Measurements from ENCODE around the gene RUNX2. TPM values are rescaled to one million over a fixed set of nuclear protein-coding genes. Genes with fewer than 3 reads are reported as not detected.

The RUNX2 gene
- polyA plus RNA-seq, 1 of the 3 experiments (the other 2 are of a cell fraction), result 4.4 TPM

GRCh38 chr6:45320349-45320748 lies 7.8 kb upstream of the RUNX2 start:
- Histone ChIP-seq H3K4me1 (ENCODE audit: control insufficient read depth in 1 of 2, insufficient read depth in 2 of 2, low read depth in 1 of 2, low read length in 1 of 2) (peaks cover 0 to 3% of the 10 kb centered on the region in 2 experiments; a peak in 2 of 4 replicates), H3K27ac (ENCODE audit: low read depth in 2 of 2, low read length in 1 of 2) (no peak overlapping the region), H4K20me1 (ENCODE audit: insufficient read depth) (no peaks in the 10 kb centered on the region), H2AFZ (ENCODE audit: low read depth) (no peak overlapping the region), H3K27me3 (ENCODE audit: insufficient read depth) (no peaks in the 10 kb centered on the region), H3K36me3 (replicated peaks in 1 of 2; ENCODE audit: control insufficient read depth in 1 of 2, insufficient read depth in 2 of 2, low read length in 1 of 2) (no peaks in the 10 kb centered on the region), H3K79me2 (ENCODE audit: insufficient read depth) (no peaks in the 10 kb centered on the region), H3K4me2 (no peak overlapping the region), H3K4me3 (ENCODE audit: low read depth in 2 of 2, low read length in 1 of 2) (no peak overlapping the region), H3K9me3 (no peaks in the 10 kb centered on the region), H3K9me2 (no peaks in the 10 kb centered on the region), H3K9ac (no peak overlapping the region), H3F3A (replicated peaks; ENCODE audit: insufficient read depth) (no peaks in the 10 kb centered on the region)
- TF ChIP-seq ELF1 (IDR thresholded peaks at IDR 0.05) (no peak), POLR2AphosphoS5 (IDR thresholded peaks at IDR 0.05; ENCODE audit: low read depth, low read length) (no peak), RXRA (IDR thresholded peaks at IDR 0.05; ENCODE audit: borderline replicate concordance, low read depth) (no peak), CTCF (IDR thresholded peaks at IDR 0.05) (no peak), RCOR1 (IDR thresholded peaks at IDR 0.05; ENCODE audit: low read length) (no peak), PBX3 (IDR thresholded peaks at IDR 0.05) (no peak), USF2 (IDR thresholded peaks at IDR 0.05; ENCODE audit: borderline replicate concordance, low read depth, low read length) (no peak), MXI1 (IDR thresholded peaks at IDR 0.05; ENCODE audit: low read depth, low read length) (no peak), MEF2A (IDR thresholded peaks at IDR 0.05; ENCODE audit: borderline replicate concordance, low read depth) (no peak), USF1 (IDR thresholded peaks at IDR 0.05; ENCODE audit: borderline replicate concordance, low read depth) (no peak), EZH2phosphoT487 (IDR thresholded peaks at IDR 0.05; ENCODE audit: borderline replicate concordance, low read depth) (no peak)
- WGBS (ENCODE audit: low lambda C conversion rate), result 93% methylated on average over 4 of the region's 4 CpGs
- CTCF ChIA-PET, result interaction anchor here (1.5 kb wide), 1 partner anchor 29 kb away, joined by 4 read pairs; no protein-coding TSS in a partner anchor
- no peak for DNase-seq
- POLR2A ChIA-PET, result no interaction called here

GRCh38 chr6:45323656-45324224 lies 4.4 kb upstream of the RUNX2 start:
- ChIA-PET POLR2A (no interaction called here), CTCF (no interaction called here)

More at GRCh38 chr6:45323656-45324224, 4.4 kb upstream of the RUNX2 start:
- Histone ChIP-seq H3K27me3 (ENCODE audit: insufficient read depth) (no peaks in the 10 kb centered on the region), H3K27ac (ENCODE audit: low read depth in 2 of 2, low read length in 1 of 2) (no peak overlapping the region), H3K9ac (no peak overlapping the region), H3K4me3 (ENCODE audit: low read depth in 2 of 2, low read length in 1 of 2) (no peak overlapping the region), H3K9me3 (no peaks in the 10 kb centered on the region), H3K79me2 (ENCODE audit: insufficient read depth) (no peaks in the 10 kb centered on the region), H3K4me1 (ENCODE audit: control insufficient read depth in 1 of 2, insufficient read depth in 2 of 2, low read depth in 1 of 2, low read length in 1 of 2) (peaks cover 0 to 7% of the 10 kb centered on the region in 2 experiments; a peak in 2 of 4 replicates), H4K20me1 (ENCODE audit: insufficient read depth) (no peaks in the 10 kb centered on the region), H3K4me2 (no peak overlapping the region), H3K9me2 (no peaks in the 10 kb centered on the region), H3K36me3 (replicated peaks in 1 of 2; ENCODE audit: control insufficient read depth in 1 of 2, insufficient read depth in 2 of 2, low read length in 1 of 2) (no peaks in the 10 kb centered on the region), H3F3A (replicated peaks; ENCODE audit: insufficient read depth) (peaks cover 8% of the 10 kb centered on the region), H2AFZ (ENCODE audit: low read depth) (no peak overlapping the region)
- WGBS (ENCODE audit: low lambda C conversion rate), result 92% methylated on average over 3 of the region's 3 CpGs
- TF ChIP-seq EP300 (IDR thresholded peaks at IDR 0.05; ENCODE audit: borderline replicate concordance in 1 of 2, low read depth in 1 of 2, low read length in 1 of 2), result no peak
- no peak for TF ChIP-seq MEF2A (IDR thresholded peaks at IDR 0.05; ENCODE audit: borderline replicate concordance, low read depth)
- TF ChIP-seq ELF1 (IDR thresholded peaks at IDR 0.05), result no peak
- TF ChIP-seq ZBTB33 (IDR thresholded peaks at IDR 0.05; ENCODE audit: borderline replicate concordance, low read depth), result no peak
- TF ChIP-seq TCF12 (IDR thresholded peaks at IDR 0.05), result no peak
- TF ChIP-seq MAX (IDR thresholded peaks at IDR 0.05; ENCODE audit: low read depth), result no peak
- TF ChIP-seq PBX3 (IDR thresholded peaks at IDR 0.05), result no peak
- no peak for TF ChIP-seq JUND (IDR thresholded peaks at IDR 0.05)
- TF ChIP-seq GABPA (IDR thresholded peaks at IDR 0.05; ENCODE audit: low read depth), result no peak
- no peak for DNase-seq
